ENCODE data around the gene KPNA3. TPM values are rescaled to one million over a fixed set of nuclear protein-coding genes. Genes with fewer than 3 reads are reported as not detected.
"Not testable (repeated sequence)": the region's sequence is repeated elsewhere in the genome, so short reads cannot be mapped to it uniquely, and the experiment has no call there.

Gene KPNA3
- total RNA-seq, 6 experiments from 2014 or later, result 57.2 to 74.4 (median 65.6) TPM

- peaks cover 65% of the 10 kb centered on the region for H3K4me1 Mint-ChIP-seq (ENCODE audit: low read depth)
- TF ChIP-seq, protein P1, sequence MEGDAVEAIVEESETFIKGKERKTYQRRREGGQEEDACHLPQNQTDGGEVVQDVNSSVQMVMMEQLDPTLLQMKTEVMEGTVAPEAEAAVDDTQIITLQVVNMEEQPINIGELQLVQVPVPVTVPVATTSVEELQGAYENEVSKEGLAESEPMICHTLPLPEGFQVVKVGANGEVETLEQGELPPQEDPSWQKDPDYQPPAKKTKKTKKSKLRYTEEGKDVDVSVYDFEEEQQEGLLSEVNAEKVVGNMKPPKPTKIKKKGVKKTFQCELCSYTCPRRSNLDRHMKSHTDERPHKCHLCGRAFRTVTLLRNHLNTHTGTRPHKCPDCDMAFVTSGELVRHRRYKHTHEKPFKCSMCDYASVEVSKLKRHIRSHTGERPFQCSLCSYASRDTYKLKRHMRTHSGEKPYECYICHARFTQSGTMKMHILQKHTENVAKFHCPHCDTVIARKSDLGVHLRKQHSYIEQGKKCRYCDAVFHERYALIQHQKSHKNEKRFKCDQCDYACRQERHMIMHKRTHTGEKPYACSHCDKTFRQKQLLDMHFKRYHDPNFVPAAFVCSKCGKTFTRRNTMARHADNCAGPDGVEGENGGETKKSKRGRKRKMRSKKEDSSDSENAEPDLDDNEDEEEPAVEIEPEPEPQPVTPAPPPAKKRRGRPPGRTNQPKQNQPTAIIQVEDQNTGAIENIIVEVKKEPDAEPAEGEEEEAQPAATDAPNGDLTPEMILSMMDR (IDR thresholded peaks at IDR 0.05), result no peak
- H3K4me3 Mint-ChIP-seq, result no peak overlapping the region
- no peaks in the 10 kb centered on the region for H3K36me3 Mint-ChIP-seq (ENCODE audit: low read depth)
- H3K27ac Mint-ChIP-seq, result no peak overlapping the region
- H3K9me3 Mint-ChIP-seq, result no peaks in the 10 kb centered on the region
- H3K27me3 Mint-ChIP-seq (ENCODE audit: insufficient read depth), result no peaks in the 10 kb centered on the region
- no peak for DNase-seq
These were observed 12.8 kb downstream of the KPNA3 start for GRCh38 chr13:49779721-49780120.

DNA sequence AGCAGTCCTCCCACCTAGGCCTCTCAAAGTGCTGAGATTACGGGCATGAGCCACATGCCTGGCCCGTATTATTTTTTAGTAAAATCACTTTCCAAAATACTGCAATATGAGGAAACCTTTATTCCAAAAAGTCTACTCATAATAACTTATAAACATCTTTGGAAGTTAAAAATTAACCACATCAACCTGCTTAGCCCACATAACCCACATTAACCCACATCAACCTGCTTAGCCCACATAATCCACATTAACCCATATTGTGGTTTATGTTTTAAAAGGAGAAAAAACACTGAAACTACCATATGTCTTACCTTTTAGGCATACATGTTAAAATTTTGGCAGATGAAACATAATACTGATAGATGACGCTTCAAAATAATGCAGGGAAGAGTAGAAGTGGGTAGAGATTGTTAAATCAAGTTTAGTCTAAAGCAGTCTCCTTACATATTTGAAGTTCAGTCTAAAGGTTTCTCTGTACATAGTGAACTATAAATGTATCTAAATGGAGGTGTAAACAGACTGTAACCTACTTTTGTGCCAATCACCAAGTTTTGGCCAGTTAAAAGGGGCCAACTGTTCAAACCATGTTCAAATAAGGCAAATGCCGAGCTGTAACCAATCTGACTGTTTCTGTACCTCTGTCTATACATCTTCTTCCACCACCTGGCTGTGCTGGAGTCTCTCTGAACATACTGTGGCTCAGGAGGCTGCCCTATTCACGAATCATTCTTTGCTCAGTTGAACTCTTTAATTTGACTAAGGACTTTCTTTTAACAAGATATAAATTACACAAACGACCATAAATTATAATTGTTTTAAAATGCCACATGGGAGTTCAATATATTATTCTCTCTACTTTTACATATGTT is 14.5 kb downstream of the KPNA3 start:
- Mint-ChIP-seq H3K4me1 (ENCODE audit: low read depth) (peaks cover 64% of the 10 kb centered on the region), H3K9me3 (no peaks in the 10 kb centered on the region), H3K27ac (peak overlapping the region; percentile 17; the same call in 1 of the 2 replicates), H3K27me3 (ENCODE audit: insufficient read depth) (no peaks in the 10 kb centered on the region), H3K36me3 (ENCODE audit: low read depth) (no peaks in the 10 kb centered on the region), H3K4me3 (no peak overlapping the region)
- TF ChIP-seq, protein P1 (IDR thresholded peaks at IDR 0.05), result no peak
- DNase-seq, result no peak

- Mint-ChIP-seq H3K27ac (no peak overlapping the region), H3K4me1 (ENCODE audit: low read depth) (peaks cover 67% of the 10 kb centered on the region), H3K36me3 (ENCODE audit: low read depth) (no peaks in the 10 kb centered on the region), H3K4me3 (no peak overlapping the region), H3K9me3 (no peaks in the 10 kb centered on the region), H3K27me3 (ENCODE audit: insufficient read depth) (no peaks in the 10 kb centered on the region)
- TF ChIP-seq, protein P1 (IDR thresholded peaks at IDR 0.05), result no peak
- DNase-seq, result peak; percentile 23
These were observed 15.6 kb downstream of the KPNA3 start for GRCh38 chr13:49776871-49777270.

- TF ChIP-seq, protein P1 (IDR thresholded peaks at IDR 0.05), result no peak
- H3K4me1 Mint-ChIP-seq (ENCODE audit: low read depth), result peaks cover 54% of the 10 kb centered on the region
- no peak for DNase-seq
- H3K27ac Mint-ChIP-seq, result no peak overlapping the region
- H3K36me3 Mint-ChIP-seq (ENCODE audit: low read depth), result no peaks in the 10 kb centered on the region
- H3K4me3 Mint-ChIP-seq, result no peak overlapping the region
- H3K9me3 Mint-ChIP-seq, result no peaks in the 10 kb centered on the region
- H3K27me3 Mint-ChIP-seq (ENCODE audit: insufficient read depth), result no peaks in the 10 kb centered on the region
These were observed 18.0 kb downstream of the KPNA3 start for GRCh38 chr13:49774376-49775005.

DNA sequence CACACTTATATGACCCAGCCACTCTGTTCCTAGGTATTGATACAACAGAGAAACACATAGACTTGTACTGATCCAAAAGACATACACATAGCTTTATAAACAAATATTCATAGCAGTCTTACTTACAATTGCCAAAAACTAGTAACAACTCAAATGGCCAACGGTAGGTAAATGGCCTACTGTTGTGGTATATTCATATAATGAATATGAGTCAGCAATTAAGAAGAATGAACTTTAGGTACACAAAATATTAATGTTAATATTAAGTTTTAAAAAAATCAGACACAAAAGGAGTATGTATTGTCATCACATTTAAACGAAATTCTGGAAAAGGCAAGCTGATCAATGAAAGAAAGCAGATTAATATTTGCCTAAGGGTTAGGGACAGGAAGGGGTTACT is 19.7 kb downstream of the KPNA3 start:
- H3K4me3 Mint-ChIP-seq, result no peak overlapping the region
- no peak overlapping the region for H3K27ac Mint-ChIP-seq
- H3K36me3 Mint-ChIP-seq (ENCODE audit: low read depth), result no peaks in the 10 kb centered on the region
- TF ChIP-seq, protein P1 (IDR thresholded peaks at IDR 0.05), result no peak
- peaks cover 42% of the 10 kb centered on the region for H3K4me1 Mint-ChIP-seq (ENCODE audit: low read depth)
- no peak for DNase-seq
- no peaks in the 10 kb centered on the region for H3K9me3 Mint-ChIP-seq
- no peaks in the 10 kb centered on the region for H3K27me3 Mint-ChIP-seq (ENCODE audit: insufficient read depth)

GRCh38 chr13:49761811-49762210 is 30.7 kb downstream of the KPNA3 start:
- not testable (repeated sequence) for H3K9me3 Mint-ChIP-seq; H3K27me3 Mint-ChIP-seq (ENCODE audit: insufficient read depth); H3K4me3 Mint-ChIP-seq; DNase-seq; H3K27ac Mint-ChIP-seq; H3K4me1 Mint-ChIP-seq (ENCODE audit: low read depth)
- H3K36me3 Mint-ChIP-seq (ENCODE audit: low read depth), result peaks cover 30% of the 10 kb centered on the region
